GM23338 (cell line): Measurements from ENCODE around the gene CIPC. TPM values are rescaled to one million over a fixed set of nuclear protein-coding genes. Genes with fewer than 3 reads are reported as not detected.
A peak's percentile ranks its signal among the peaks of the same experiment; 100 is the strongest.

Experiments
- ATAC-seq: fragments of 200-7000 bp; cut with Tn5 transposase; 3 replicates; pipeline ENCODE4 v1.9.1; 2020
- DNase-seq: peaks from one replicate; pipeline ENCODE4 v3.0.0-alpha.2; 2015; ENCODE audit warnings: low spot score
- H2AFZ ChIP-seq: fragments of 200-600 bp; sonication (generic); 2 replicates; pipeline ENCODE4 v1.8.0; 2016; ENCODE audit warnings: antibody characterized with exemption, mild to moderate bottlenecking, moderate library complexity
- H3F3A ChIP-seq: fragments of 200-600 bp; sonication (generic); replicated peaks from 2 replicates; pipeline ENCODE4 v1.8.0; 2017; ENCODE audit warnings: antibody characterized with exemption, mixed run types, low read depth
- H3K27ac ChIP-seq: fragments of 200-600 bp; sonication (generic); 2 replicates; pipeline ENCODE4 v1.6.1; 2016; ENCODE audit warnings: low read depth
- H3K27me3 ChIP-seq: fragments of 200-600 bp; sonication (generic); 2 replicates; pipeline ENCODE4 v1.8.0; 2016; ENCODE audit warnings: mild to moderate bottlenecking, mixed run types, moderate library complexity; ENCODE audit not compliant: insufficient read depth
- H3K36me3 ChIP-seq: fragments of 200-600 bp; sonication (generic); 2 replicates; pipeline ENCODE4 v1.8.0; 2016; ENCODE audit warnings: mild to moderate bottlenecking; ENCODE audit not compliant: insufficient read depth
- H3K4me1 ChIP-seq: fragments of 200-600 bp; sonication (generic); 2 replicates; pipeline ENCODE4 v1.8.0; 2016; ENCODE audit warnings: mild to moderate bottlenecking, moderate library complexity; ENCODE audit not compliant: insufficient read depth
- H3K4me2 ChIP-seq: fragments of 200-600 bp; sonication (generic); 2 replicates; pipeline ENCODE4 v1.7.1; 2017; ENCODE audit warnings: mixed run types
- H3K4me3 ChIP-seq: fragments of 200-600 bp; sonication (generic); 2 replicates; pipeline ENCODE4 v1.6.1; 2016; ENCODE audit warnings: mixed run types
- H3K79me2 ChIP-seq: fragments of 200-600 bp; sonication (generic); replicated peaks from 2 replicates; pipeline ENCODE4 v1.8.0; 2017; ENCODE audit warnings: mild to moderate bottlenecking; ENCODE audit not compliant: insufficient read depth
- H3K9me2 ChIP-seq: fragments of 200-600 bp; sonication (generic); 2 replicates; pipeline ENCODE4 v1.8.0; 2017; ENCODE audit not compliant: insufficient read depth
- H4K20me1 ChIP-seq: fragments of 200-600 bp; sonication (generic); replicated peaks from 2 replicates; pipeline ENCODE4 v1.8.0; 2017; ENCODE audit warnings: mild to moderate bottlenecking; ENCODE audit not compliant: insufficient read depth
- H3K27ac Mint-ChIP-seq: 2 replicates; pipeline ENCODE4 v1.8.0; 2020; ENCODE audit warnings: inconsistent platforms, mild to moderate bottlenecking, moderate library complexity, mixed read lengths
- H3K27me3 Mint-ChIP-seq: 3 replicates; pipeline ENCODE4 v1.8.0; 2022; ENCODE audit warnings: low read depth, mild to moderate bottlenecking, moderate library complexity, mixed read lengths, inconsistent platforms; ENCODE audit not compliant: insufficient read depth, poor library complexity
- H3K36me3 Mint-ChIP-seq: 3 replicates; pipeline ENCODE4 v1.8.0; 2021; ENCODE audit warnings: low read depth, mild to moderate bottlenecking, inconsistent platforms, moderate library complexity, mixed read lengths
- H3K4me1 Mint-ChIP-seq: 3 replicates; pipeline ENCODE4 v1.8.0; 2020; ENCODE audit warnings: mild to moderate bottlenecking, inconsistent platforms, mixed read lengths
- H3K4me3 Mint-ChIP-seq: 3 replicates; pipeline ENCODE4 v1.8.0; 2021; ENCODE audit warnings: moderate library complexity, mild to moderate bottlenecking, inconsistent platforms, mixed read lengths
- H3K9me3 Mint-ChIP-seq: 3 replicates; pipeline ENCODE4 v1.8.0; 2020; ENCODE audit warnings: moderate library complexity, mild to moderate bottlenecking, inconsistent platforms, mixed read lengths
- CTCF ChIP-seq, 2 experiments: fragments of 200-600 bp in 1 of 2; sonication (generic) in 1 of 2; conservative IDR thresholded peaks; 2 replicates each; pipeline versions ENCODE4 v1.5.1 to v1.6.1; 2016 to 2017; ENCODE audit warnings: antibody characterized with exemption in 2 of 2, low read depth in 2 of 2, mild to moderate bottlenecking in 2 of 2, moderate library complexity in 1 of 2
- EZH2phosphoT487 ChIP-seq: fragments of 200-600 bp; sonication (generic); IDR thresholded peaks from one replicate; pipeline ENCODE4 v1.8.1; 2018; ENCODE audit warnings: antibody characterized with exemption; ENCODE audit not compliant: unreplicated experiment
- JUNB ChIP-seq: IDR thresholded peaks from one replicate; pipeline ENCODE4 v1.6.1; 2016; ENCODE audit warnings: antibody characterized with exemption; ENCODE audit not compliant: unreplicated experiment
- STAT1 ChIP-seq: IDR thresholded peaks from one replicate; pipeline ENCODE4 v1.6.1; 2016; ENCODE audit warnings: antibody characterized with exemption; ENCODE audit not compliant: unreplicated experiment
- ZNF114 ChIP-seq: fragments of 250-450 bp; sonication (Bioruptor Pico); IDR thresholded peaks from 2 replicates; pipeline ENCODE4 v1.5.0; 2020; ENCODE audit warnings: mild to moderate bottlenecking, moderate library complexity
- ZNF331 ChIP-seq: fragments of 250-450 bp; sonication (Bioruptor Pico); IDR thresholded peaks from 2 replicates; pipeline ENCODE4 v1.5.0; 2020; ENCODE audit warnings: low read depth, mild to moderate bottlenecking, moderate library complexity
- polyA plus RNA-seq: library from polyadenylated mRNA; unstranded; fragments of >200 nt; fragmentation: Nextera tagmentation; extraction: Ambion mirVana; gene quantifications from 2 replicates; pipeline ENCODE4 v1.2.1, GENCODE V29; 2016
- total RNA-seq: library from RNA; depleted of rRNA; stranded (reverse); fragments of >200 nt; shearing (Covaris generic); gene quantifications from 2 replicates; pipeline ENCODE4 v1.2.3, GENCODE V29; 2014
- TF ChIP-seq, protein P1 (sequence below): fragments of 250-450 bp; sonication (Bioruptor Pico); IDR thresholded peaks from 2 replicates; pipeline ENCODE4 v1.5.0; 2020; ENCODE audit warnings: mild to moderate bottlenecking, moderate library complexity

The CIPC gene
- total and polyA plus RNA-seq, 2 experiments from 2014 or later: 8.1 to 36.9 TPM

DNA sequence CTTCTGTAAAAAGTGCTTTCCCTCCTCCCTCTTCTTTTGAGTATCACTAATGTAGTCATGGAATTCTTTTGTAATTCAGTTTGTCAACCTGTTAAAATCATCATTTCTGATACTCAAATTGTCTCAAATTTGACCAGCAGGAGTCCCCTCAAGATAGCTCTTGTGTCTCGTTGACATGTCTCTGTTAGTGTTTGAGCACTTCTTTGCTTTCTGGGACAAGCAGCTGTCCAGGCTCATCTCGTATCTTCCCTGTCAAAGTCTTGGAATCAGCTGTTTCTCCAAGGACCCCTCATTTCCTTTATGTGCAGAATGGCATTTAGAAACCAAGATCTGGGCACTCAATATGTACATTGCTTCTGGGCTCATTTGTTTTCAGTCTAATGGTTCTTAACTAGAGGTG is 10.7 kb downstream of the CIPC start:
- TF ChIP-seq JUNB (no peak), CTCF (conservative IDR thresholded peaks at IDR 0.05; ENCODE audit: low read depth in 2 of 2) (no peak; a peak in 2 of 4 replicates), EZH2phosphoT487 (no peak), ZNF331 (no peak), STAT1 (no peak), ZNF114 (CRISPR knock-in tag) (no peak)
- TF ChIP-seq, protein P1, sequence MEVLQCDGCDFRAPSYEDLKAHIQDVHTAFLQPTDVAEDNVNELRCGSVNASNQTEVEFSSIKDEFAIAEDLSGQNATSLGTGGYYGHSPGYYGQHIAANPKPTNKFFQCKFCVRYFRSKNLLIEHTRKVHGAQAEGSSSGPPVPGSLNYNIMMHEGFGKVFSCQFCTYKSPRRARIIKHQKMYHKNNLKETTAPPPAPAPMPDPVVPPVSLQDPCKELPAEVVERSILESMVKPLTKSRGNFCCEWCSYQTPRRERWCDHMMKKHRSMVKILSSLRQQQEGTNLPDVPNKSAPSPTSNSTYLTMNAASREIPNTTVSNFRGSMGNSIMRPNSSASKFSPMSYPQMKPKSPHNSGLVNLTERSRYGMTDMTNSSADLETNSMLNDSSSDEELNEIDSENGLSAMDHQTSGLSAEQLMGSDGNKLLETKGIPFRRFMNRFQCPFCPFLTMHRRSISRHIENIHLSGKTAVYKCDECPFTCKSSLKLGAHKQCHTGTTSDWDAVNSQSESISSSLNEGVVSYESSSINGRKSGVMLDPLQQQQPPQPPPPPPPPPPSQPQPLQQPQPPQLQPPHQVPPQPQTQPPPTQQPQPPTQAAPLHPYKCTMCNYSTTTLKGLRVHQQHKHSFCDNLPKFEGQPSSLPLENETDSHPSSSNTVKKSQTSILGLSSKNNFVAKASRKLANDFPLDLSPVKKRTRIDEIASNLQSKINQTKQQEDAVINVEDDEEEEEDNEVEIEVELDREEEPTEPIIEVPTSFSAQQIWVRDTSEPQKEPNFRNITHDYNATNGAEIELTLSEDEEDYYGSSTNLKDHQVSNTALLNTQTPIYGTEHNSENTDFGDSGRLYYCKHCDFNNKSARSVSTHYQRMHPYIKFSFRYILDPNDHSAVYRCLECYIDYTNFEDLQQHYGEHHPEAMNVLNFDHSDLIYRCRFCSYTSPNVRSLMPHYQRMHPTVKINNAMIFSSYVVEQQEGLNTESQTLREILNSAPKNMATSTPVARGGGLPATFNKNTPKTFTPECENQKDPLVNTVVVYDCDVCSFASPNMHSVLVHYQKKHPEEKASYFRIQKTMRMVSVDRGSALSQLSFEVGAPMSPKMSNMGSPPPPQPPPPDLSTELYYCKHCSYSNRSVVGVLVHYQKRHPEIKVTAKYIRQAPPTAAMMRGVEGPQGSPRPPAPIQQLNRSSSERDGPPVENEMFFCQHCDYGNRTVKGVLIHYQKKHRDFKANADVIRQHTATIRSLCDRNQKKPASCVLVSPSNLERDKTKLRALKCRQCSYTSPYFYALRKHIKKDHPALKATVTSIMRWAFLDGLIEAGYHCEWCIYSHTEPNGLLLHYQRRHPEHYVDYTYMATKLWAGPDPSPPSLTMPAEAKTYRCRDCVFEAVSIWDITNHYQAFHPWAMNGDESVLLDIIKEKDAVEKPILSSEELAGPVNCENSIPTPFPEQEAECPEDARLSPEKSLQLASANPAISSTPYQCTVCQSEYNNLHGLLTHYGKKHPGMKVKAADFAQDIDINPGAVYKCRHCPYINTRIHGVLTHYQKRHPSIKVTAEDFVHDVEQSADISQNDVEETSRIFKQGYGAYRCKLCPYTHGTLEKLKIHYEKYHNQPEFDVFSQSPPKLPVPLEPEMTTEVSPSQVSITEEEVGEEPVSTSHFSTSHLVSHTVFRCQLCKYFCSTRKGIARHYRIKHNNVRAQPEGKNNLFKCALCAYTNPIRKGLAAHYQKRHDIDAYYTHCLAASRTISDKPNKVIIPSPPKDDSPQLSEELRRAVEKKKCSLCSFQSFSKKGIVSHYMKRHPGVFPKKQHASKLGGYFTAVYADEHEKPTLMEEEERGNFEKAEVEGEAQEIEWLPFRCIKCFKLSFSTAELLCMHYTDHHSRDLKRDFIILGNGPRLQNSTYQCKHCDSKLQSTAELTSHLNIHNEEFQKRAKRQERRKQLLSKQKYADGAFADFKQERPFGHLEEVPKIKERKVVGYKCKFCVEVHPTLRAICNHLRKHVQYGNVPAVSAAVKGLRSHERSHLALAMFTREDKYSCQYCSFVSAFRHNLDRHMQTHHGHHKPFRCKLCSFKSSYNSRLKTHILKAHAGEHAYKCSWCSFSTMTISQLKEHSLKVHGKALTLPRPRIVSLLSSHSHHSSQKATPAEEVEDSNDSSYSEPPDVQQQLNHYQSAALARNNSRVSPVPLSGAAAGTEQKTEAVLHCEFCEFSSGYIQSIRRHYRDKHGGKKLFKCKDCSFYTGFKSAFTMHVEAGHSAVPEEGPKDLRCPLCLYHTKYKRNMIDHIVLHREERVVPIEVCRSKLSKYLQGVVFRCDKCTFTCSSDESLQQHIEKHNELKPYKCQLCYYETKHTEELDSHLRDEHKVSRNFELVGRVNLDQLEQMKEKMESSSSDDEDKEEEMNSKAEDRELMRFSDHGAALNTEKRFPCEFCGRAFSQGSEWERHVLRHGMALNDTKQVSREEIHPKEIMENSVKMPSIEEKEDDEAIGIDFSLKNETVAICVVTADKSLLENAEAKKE (CRISPR knock-in tag): no peak
- Histone ChIP-seq H2AFZ (no peak overlapping the region), H3K36me3 (peaks cover 4% of the 10 kb centered on the region; the same call in 1 of the 2 replicates), H3F3A (peaks cover 11% of the 10 kb centered on the region; the same call in 1 of the 2 replicates), H3K4me1 (peaks cover 49% of the 10 kb centered on the region), H3K4me3 (no peak overlapping the region), H3K9me2 (no peaks in the 10 kb centered on the region), H3K27ac (peak overlapping the region; percentile 96), H3K79me2 (peaks cover 24% of the 10 kb centered on the region), H3K27me3 (no peaks in the 10 kb centered on the region), H3K4me2 (no peak overlapping the region), H4K20me1 (no peaks in the 10 kb centered on the region)
- Mint-ChIP-seq H3K9me3 (no peaks in the 10 kb centered on the region), H3K27me3 (peaks cover under 1% of the 10 kb centered on the region), H3K27ac (peak overlapping the region; percentile 6), H3K36me3 (peaks cover 39% of the 10 kb centered on the region), H3K4me3 (no peak overlapping the region), H3K4me1 (peaks cover 73% of the 10 kb centered on the region)
- ATAC-seq (no peak), DNase-seq (no peak)
